Right cardiac atrium (tissue), 5 donors: ENCODE data around the gene FAAH2. TPM values are rescaled to one million over a fixed set of nuclear protein-coding genes. Genes with fewer than 3 reads are reported as not detected.
"Not testable (repeated sequence)": the region's sequence is repeated elsewhere in the genome, so short reads cannot be mapped to it uniquely, and the experiment has no call there.

Experiments
- ATAC-seq, 2 donors: fragments of 200-7000 bp; cut with Tn5 transposase; one replicate each; pipeline versions ENCODE4 v1.8.0 to v1.9.1; 2020; ENCODE audit warnings: moderate library complexity in 2 of 2, mild to moderate bottlenecking in 1 of 2
- DNase-seq, 3 donors: peaks; one replicate each; pipeline ENCODE4 v3.0.0-alpha.2; 2020
- H3K27ac ChIP-seq: one replicate; pipeline ENCODE4 v1.5.1; 2013; ENCODE audit warnings: mild to moderate bottlenecking, low read length, control low read depth, moderate library complexity
- H3K27me3 ChIP-seq: one replicate; pipeline ENCODE4 v1.6.1; 2013; ENCODE audit not compliant: control insufficient read depth, insufficient read depth
- H3K4me1 ChIP-seq: one replicate; pipeline ENCODE4 v1.6.1; 2013; ENCODE audit warnings: low read length; ENCODE audit not compliant: control insufficient read depth, insufficient read depth
- H3K4me3 ChIP-seq: one replicate; pipeline ENCODE4 v1.5.1; 2013; ENCODE audit warnings: low read length, control low read depth
- H3K9me3 ChIP-seq: one replicate; pipeline ENCODE4 v1.6.1; 2013; ENCODE audit warnings: low read length; ENCODE audit not compliant: control insufficient read depth
- WGBS: extraction: QIAGEN DNeasy Blood & Tissue Kit; methylation state at CpG from one replicate; pipeline ENCODE4 v1.1.7; 2013; 5-methylcytosine and 5-hydroxymethylcytosine counted together
- intact Hi-C, 4 donors: fragments of 100-400 bp; cut with DNase I; formaldehyde crosslinking; loops; one replicate each; pipeline versions ENCODE4 v1.11.0 to v1.14.0; 2022 to 2023
- polyA plus RNA-seq: library from polyadenylated mRNA; stranded (reverse); fragments of 200-250 nt; gene quantifications from one replicate; pipeline ENCODE4 v1.2.3, GENCODE V29; 2013
- total RNA-seq, 4 donors: library from RNA; stranded (reverse); fragmentation: NEBNext Ultra II Directional; extraction: Animal tissue kit (Norgen Biotek cat#: 25700); gene quantifications; one replicate each; pipeline ENCODE4 v1.2.1, GENCODE V29; 2021
- donor health status: healthy with polysubstance abuse.
- donor health status: DM: no; HTN: yes; CAD: no.
- donor health status: DM: no; HTN: no; CAD: no.
- donor health status: DM: no; HTN: yes; CAD: no; lungs with severe emphysema.
- donor health status: DM: yes; HTN: yes; CAD: no.

FAAH2 gene
- total and polyA plus RNA-seq, 5 donors: 0.18 to 0.58 (median 0.28) TPM; not detected in 1

DNA sequence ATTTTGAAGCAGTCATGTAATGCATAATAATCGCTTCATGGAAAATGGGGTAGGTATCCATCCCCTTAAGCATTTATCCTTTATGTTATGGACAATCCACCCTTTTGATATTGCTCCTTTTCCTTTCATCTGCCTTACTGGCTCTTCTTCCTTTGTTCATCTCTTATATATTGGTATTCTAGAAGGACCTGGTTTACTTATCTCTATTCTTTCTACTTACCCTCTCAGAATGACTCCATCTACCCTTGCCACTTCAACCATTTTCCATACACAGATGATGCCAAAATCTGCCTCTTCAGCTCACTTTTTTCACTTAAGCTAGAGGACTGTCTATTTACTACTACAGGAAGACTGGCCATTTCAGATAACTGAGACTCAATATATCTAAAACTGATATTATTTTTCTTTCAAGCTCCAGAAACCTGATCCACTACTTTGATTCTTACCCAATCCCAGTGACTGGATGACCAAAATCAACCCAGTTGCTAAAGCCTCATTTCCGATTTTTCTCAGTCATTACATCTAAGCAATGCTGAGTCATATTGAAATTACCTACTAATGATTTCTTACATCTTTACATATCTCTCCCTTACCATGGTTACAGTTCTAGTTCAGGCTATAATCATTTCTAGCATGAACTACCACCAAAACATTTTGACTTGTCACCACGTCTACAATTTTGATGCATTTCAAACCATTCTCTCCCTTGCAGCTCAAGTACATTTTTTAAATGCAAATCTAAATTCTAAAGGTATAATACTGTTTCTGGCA, 93.7 kb downstream of the FAAH2 start:
- no peaks in the 10 kb centered on the region for H3K9me3 ChIP-seq
- no peaks in the 10 kb centered on the region for H3K4me1 ChIP-seq
- no peak for DNase-seq
- no peaks in the 10 kb centered on the region for H3K27me3 ChIP-seq
- ATAC-seq: no peak
- H3K27ac ChIP-seq: no peak overlapping the region
- H3K4me3 ChIP-seq: no peak overlapping the region
- intact Hi-C loops: no loop called here
- 94% methylated on average over 3 of the region's 3 CpGs for WGBS

DNA sequence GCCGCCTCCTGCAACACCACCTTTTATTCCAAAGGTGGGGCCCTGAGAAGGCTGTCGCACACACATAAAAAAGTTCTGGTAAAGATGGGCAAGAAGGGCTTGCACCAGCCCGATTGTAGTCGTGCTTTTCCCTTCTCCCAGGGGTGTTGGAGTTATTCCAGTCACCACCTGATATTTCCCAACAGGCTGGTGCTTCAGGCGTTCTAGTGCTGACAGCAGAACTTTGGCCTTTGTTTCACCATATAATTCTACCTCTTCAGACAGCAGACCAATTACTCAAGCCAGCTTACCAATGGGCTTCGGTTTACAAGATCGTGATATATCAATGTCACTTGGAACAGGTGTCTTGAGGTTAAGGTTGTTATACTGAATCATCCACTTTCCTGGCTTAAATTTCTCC, 107.7 kb downstream of the FAAH2 start:
- intact Hi-C loops, H3K27ac ChIP-seq, DNase-seq, H3K27me3 ChIP-seq, H3K9me3 ChIP-seq, ATAC-seq, H3K4me3 ChIP-seq, H3K4me1 ChIP-seq: not testable (repeated sequence)
- WGBS: 89% methylated on average over 7 of the region's 7 CpGs

- H3K4me1 ChIP-seq, ATAC-seq, H3K27ac ChIP-seq, intact Hi-C loops, H3K27me3 ChIP-seq, H3K4me3 ChIP-seq, DNase-seq, H3K9me3 ChIP-seq: not testable (repeated sequence)
- 79% methylated on average over 5 of the region's 5 CpGs for WGBS
Observed at GRCh38 chrX:57403191-57403590, 116.7 kb downstream of the FAAH2 start.

DNA sequence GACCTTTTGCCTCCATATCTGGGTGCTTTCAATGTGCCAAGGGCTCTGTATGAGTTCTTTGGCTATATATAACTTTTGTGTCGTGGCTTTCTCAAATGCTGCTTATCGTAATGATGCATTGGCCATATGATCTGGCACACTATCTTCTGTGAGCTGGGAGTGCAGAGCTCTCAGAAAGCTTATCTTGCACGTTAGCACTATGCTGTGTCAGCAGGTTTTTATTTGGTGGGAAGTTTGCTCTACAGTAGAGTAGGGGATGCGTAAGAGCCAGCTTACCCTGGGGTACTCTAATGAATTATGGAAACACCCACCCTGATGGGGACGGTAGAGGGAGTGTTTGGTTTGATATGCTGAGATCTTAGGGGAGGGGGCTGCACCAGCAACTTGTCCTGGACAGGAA, 119.6 kb downstream of the FAAH2 start:
- intact Hi-C loops: no loop called here
- WGBS: 36% methylated on average over 5 of the region's 5 CpGs
- Histone ChIP-seq H3K9me3 (peaks cover 5% of the 10 kb centered on the region), H3K4me1 (no peaks in the 10 kb centered on the region), H3K4me3 (no peak overlapping the region), H3K27me3 (no peaks in the 10 kb centered on the region), H3K27ac (no peak overlapping the region)
- ATAC-seq (no peak), DNase-seq (no peak)

DNA sequence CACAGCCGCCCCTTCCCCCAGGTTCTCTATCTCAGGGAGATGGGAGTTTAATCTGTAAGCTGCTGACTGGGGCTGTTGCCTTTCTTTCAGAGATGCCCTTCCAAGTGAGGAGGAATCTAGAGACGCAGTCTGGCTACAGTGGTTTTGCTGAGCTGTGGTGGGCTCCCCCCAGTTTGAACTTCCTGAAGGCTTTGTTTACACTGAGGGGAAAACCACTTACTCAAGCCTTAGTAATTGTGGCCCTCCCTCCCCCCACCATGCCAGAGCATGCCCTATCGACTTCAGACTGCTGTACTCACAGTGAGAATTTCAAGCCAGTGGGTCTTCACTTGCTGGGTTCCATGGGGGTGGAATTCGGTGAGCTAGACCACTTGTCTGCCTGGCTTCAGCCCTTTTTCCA, 131.3 kb downstream of the FAAH2 start:
- H3K27me3 ChIP-seq: no peaks in the 10 kb centered on the region
- no peak overlapping the region for H3K4me3 ChIP-seq
- H3K4me1 ChIP-seq: no peaks in the 10 kb centered on the region
- no peak overlapping the region for H3K27ac ChIP-seq
- H3K9me3 ChIP-seq: no peaks in the 10 kb centered on the region
- DNase-seq: no peak
- intact Hi-C loops: no loop called here
- 76% methylated on average over 4 of the region's 4 CpGs for WGBS
- no peak for ATAC-seq

GRCh38 chrX:57422289-57422688, 135.8 kb downstream of the FAAH2 start:
- 38% methylated on average over 2 of the region's 2 CpGs for WGBS

GRCh38 chrX:57422790-57423189, 136.3 kb downstream of the FAAH2 start:
- no peak for ATAC-seq
- intact Hi-C loops: no loop called here
- no peak for DNase-seq
- no peaks in the 10 kb centered on the region for H3K4me1 ChIP-seq
- H3K9me3 ChIP-seq: no peaks in the 10 kb centered on the region
- WGBS: 81% methylated on average over 2 of the region's 2 CpGs
- H3K27ac ChIP-seq: no peak overlapping the region
- H3K4me3 ChIP-seq: no peak overlapping the region
- no peaks in the 10 kb centered on the region for H3K27me3 ChIP-seq

More at GRCh38 chrX:57422289-57422688, 135.8 kb downstream of the FAAH2 start:
- H3K4me3 ChIP-seq: no peak overlapping the region
- no peaks in the 10 kb centered on the region for H3K4me1 ChIP-seq
- ATAC-seq: no peak
- no peaks in the 10 kb centered on the region for H3K27me3 ChIP-seq
- intact Hi-C loops: no loop called here
- H3K27ac ChIP-seq: no peak overlapping the region
- DNase-seq: no peak
- no peaks in the 10 kb centered on the region for H3K9me3 ChIP-seq

DNA sequence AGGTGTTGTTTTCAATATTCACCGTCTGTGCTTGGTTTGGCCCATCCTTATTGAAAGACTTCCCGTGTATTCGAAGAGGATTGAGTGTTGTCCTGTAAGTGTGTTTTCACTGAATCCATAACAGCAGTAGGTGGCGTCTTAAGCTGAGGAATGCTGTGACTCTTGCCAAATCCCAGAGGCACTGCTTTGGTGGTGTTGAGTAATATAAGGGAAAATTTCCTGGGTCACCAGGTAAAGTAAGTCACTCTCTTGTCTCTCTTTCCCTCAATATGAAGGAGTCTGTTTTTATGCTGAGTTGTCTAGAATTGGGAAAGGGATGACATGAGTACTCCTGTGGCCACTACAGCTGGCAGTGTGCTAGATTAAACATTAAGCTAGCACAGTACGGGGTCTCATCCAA, 158.6 kb downstream of the FAAH2 start:
- H3K9me3 ChIP-seq: no peaks in the 10 kb centered on the region
- no peak for DNase-seq
- H3K27me3 ChIP-seq: no peaks in the 10 kb centered on the region
- H3K4me3 ChIP-seq: no peak overlapping the region
- H3K4me1 ChIP-seq: no peaks in the 10 kb centered on the region
- no peak for ATAC-seq
- no peak overlapping the region for H3K27ac ChIP-seq
- 64% methylated on average over 5 of the region's 5 CpGs for WGBS
- intact Hi-C loops: no loop called here

DNA sequence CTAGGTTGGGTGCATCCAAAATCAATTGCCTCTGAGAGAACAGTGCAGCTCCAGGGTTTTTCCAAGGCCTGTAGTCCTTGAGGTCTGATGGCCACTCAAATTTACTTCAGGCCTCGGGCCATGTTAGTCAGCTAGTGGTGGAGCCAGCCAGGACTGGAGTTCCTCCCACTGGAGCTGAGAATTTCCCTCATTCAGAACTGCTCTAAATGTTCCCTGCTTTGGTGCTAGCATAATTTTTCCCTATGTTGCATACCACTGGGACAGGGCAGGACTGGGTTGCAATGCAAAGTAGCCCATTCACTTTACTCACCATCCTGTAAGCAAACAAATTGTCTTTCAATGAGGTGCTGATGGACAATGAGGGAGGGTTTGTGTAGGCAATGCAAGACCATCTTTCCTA, 159.3 kb downstream of the FAAH2 start:
- no peak overlapping the region for H3K27ac ChIP-seq
- ATAC-seq (no peak), DNase-seq (no peak)
- H3K9me3 ChIP-seq: no peaks in the 10 kb centered on the region
- H3K27me3 ChIP-seq: no peaks in the 10 kb centered on the region
- H3K4me1 ChIP-seq: no peaks in the 10 kb centered on the region
- H3K4me3 ChIP-seq: no peak overlapping the region
- WGBS: 76% methylated on average over 1 of the region's 1 CpG
- intact Hi-C loops: no loop called here

DNA sequence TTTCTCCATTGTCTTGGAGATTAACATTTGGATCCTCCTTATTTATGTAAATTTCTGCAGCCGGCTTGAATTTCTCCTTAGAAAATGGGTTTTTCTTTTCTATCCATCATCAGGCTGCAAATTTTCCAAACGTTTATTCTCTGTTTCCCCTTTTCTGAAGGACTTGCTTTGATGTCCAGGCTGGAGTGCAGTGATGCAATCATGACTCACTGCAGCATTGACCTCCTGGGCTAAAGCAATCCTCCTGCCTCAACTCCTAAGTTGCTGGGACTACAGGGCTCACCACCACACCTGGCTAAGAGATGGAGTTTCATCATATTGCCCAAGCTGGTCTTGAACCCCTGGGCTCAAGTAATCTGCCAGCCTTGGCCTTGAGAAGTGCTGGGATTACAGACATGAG, 161.3 kb downstream of the FAAH2 start:
- DNase-seq: no peak
- intact Hi-C loops: no loop called here
- no peak for ATAC-seq
- no peak overlapping the region for H3K4me3 ChIP-seq
- H3K27me3 ChIP-seq: no peaks in the 10 kb centered on the region
- H3K27ac ChIP-seq: no peak overlapping the region
- 70% methylated on average over 2 of the region's 2 CpGs for WGBS
- H3K9me3 ChIP-seq: no peaks in the 10 kb centered on the region
- H3K4me1 ChIP-seq: no peaks in the 10 kb centered on the region

GRCh38 chrX:57451426-57452020, 165.0 kb downstream of the FAAH2 start:
- H3K4me3 ChIP-seq: no peak overlapping the region
- no peaks in the 10 kb centered on the region for H3K4me1 ChIP-seq
- peak in 1 of 2 donors; percentile 55 for ATAC-seq
- H3K9me3 ChIP-seq: no peaks in the 10 kb centered on the region
- no peaks in the 10 kb centered on the region for H3K27me3 ChIP-seq
- DNase-seq: no peak
- 49% methylated on average over 3 of the region's 3 CpGs for WGBS
- H3K27ac ChIP-seq: no peak overlapping the region
- intact Hi-C loops: no loop called here
